MCF 10A (cell line): ENCODE measurements around the gene QARS1. TPM values are rescaled to one million over a fixed set of nuclear protein-coding genes. Genes with fewer than 3 reads are reported as not detected.
A peak's percentile ranks its signal among the peaks of the same experiment; 100 is the strongest.

Experiments
- BruUV-seq: library from RNA; stranded (reverse); fragments of 400-500 nt; replicated peaks from 2 replicates; lab custom pipeline; 2021; lab: Mats Ljungman, UMichigan
- CTCF ChIA-PET: fragments of 300-600 bp; sonication (Branson Sonifier 250); formaldehyde crosslinking; extraction: SDS; loops from one replicate; lab custom pipeline; 2021; ENCODE audit warnings: antibody characterized with exemption, inconsistent platforms; lab: Yijun Ruan, JAX
- POLR2A ChIA-PET: fragments of 300-600, 350-650 bp; sonication (Branson Sonifier 250); formaldehyde crosslinking; extraction: SDS; loops from one replicate; lab custom pipeline; 2020; ENCODE audit warnings: antibody characterized with exemption, inconsistent platforms; lab: Yijun Ruan, JAX
- DNase-seq: peaks from one replicate; pipeline ENCODE4 v3.0.0-alpha.2; 2018; ENCODE audit not compliant: unreplicated experiment
- H3K27ac Mint-ChIP-seq: one replicate; pipeline ENCODE4 v1.8.0; 2022; ENCODE audit warnings: mild to moderate bottlenecking, low read depth, mixed read lengths; ENCODE audit not compliant: unreplicated experiment
- H3K27me3 Mint-ChIP-seq: one replicate; pipeline ENCODE4 v1.8.0; 2022; ENCODE audit warnings: mixed read lengths; ENCODE audit not compliant: insufficient read depth, unreplicated experiment
- H3K36me3 Mint-ChIP-seq: one replicate; pipeline ENCODE4 v1.8.0; 2022; ENCODE audit warnings: mild to moderate bottlenecking, moderate library complexity, mixed read lengths; ENCODE audit not compliant: insufficient read depth, unreplicated experiment
- H3K4me1 Mint-ChIP-seq: one replicate; pipeline ENCODE4 v1.8.0; 2022; ENCODE audit warnings: mixed read lengths; ENCODE audit not compliant: insufficient read depth, unreplicated experiment
- H3K4me3 Mint-ChIP-seq: one replicate; pipeline ENCODE4 v1.8.0; 2022; ENCODE audit warnings: mild to moderate bottlenecking, moderate library complexity, mixed read lengths; ENCODE audit not compliant: unreplicated experiment
- H3K9me3 Mint-ChIP-seq: one replicate; pipeline ENCODE4 v1.8.0; 2022; ENCODE audit warnings: mixed read lengths; ENCODE audit not compliant: unreplicated experiment
- CTCF ChIP-seq: fragments of 200-600 bp; IDR thresholded peaks from one replicate; pipeline ENCODE4 v1.8.0; 2022; ENCODE audit warnings: antibody characterized with exemption, mild to moderate bottlenecking; ENCODE audit not compliant: unreplicated experiment
- intact Hi-C: fragments of 100-400 bp; cut with micrococcal nuclease; formaldehyde crosslinking; loops from 2 replicates; pipeline ENCODE4 v1.14.1; 2022
- total RNA-seq: library from RNA; stranded (reverse); gene quantifications from 2 replicates; pipeline ENCODE4 v1.2.3, GENCODE V29; 2022

The QARS1 gene
- total RNA-seq, 1 experiment from 2014 or later: 149 TPM

- H3K4me3 Mint-ChIP-seq: peak overlapping the region; percentile 75
Measured at GRCh38 chr3:49121132-49121736, 16.7 kb upstream of the QARS1 start.

GRCh38 chr3:49120438-49121131 lies 16.0 kb upstream of the QARS1 start, which contains the start of gene USP19:
TSS of gene USP19 (minus strand) at chr3:49120823. CDS start at chr3:49119145, 1,678 bp downstream.
- Mint-ChIP-seq H3K4me1 (peaks cover 6% of the 10 kb centered on the region), H3K36me3 (peaks cover 68% of the 10 kb centered on the region)
- POLR2A ChIA-PET: interaction anchor here (0.6 to 3.7 kb wide), 33 partner anchors 9 to 544 kb away, joined by 3 to 70 read pairs (median 5); partner anchors contain the start of genes ARIH2, CCDC71, DAG1 and DALRD3

More at GRCh38 chr3:49121132-49121736, 16.7 kb upstream of the QARS1 start:
- TSS peak; percentile 15 for BruUV-seq
- DNase-seq: no peak
- CTCF ChIA-PET: interaction anchor here (0.5 to 1.3 kb wide), 5 partner anchors 11 to 1411 kb away, joined by 3 to 6 read pairs (median 3); partner anchors contain the start of gene LAMB2
- Mint-ChIP-seq H3K9me3 (no peaks in the 10 kb centered on the region), H3K4me1 (peaks cover 6% of the 10 kb centered on the region), H3K27me3 (no peaks in the 10 kb centered on the region), H3K36me3 (peaks cover 68% of the 10 kb centered on the region), H3K27ac (peak overlapping the region; percentile 79)
- intact Hi-C loops: no loop called here
- TF ChIP-seq CTCF: no peak
- POLR2A ChIA-PET: interaction anchor here (0.6 to 3.7 kb wide), 30 partner anchors 10 to 543 kb away, joined by 3 to 70 read pairs (median 5); partner anchors contain the start of genes ARIH2, CCDC71, DAG1 and DALRD3

GRCh38 chr3:49120096-49120437 lies 15.5 kb upstream of the QARS1 start:
- intact Hi-C loops: loop anchor here (1.0 kb wide), 1 partner anchor 13 kb away; the partner anchor contains the start of gene LAMB2
- POLR2A ChIA-PET: interaction anchor here (0.6 to 3.7 kb wide), 13 partner anchors 12 to 403 kb away, joined by 3 to 70 read pairs (median 6); partner anchors contain the start of genes DAG1, IP6K2, LAMB2 and NDUFAF3
- no TSS peak for BruUV-seq
- peaks cover 6% of the 10 kb centered on the region for H3K4me1 Mint-ChIP-seq
- no peaks in the 10 kb centered on the region for H3K27me3 Mint-ChIP-seq
- H3K9me3 Mint-ChIP-seq: no peaks in the 10 kb centered on the region
- no peak for TF ChIP-seq CTCF
- no peak for DNase-seq
- peak overlapping the region; percentile 79 for H3K27ac Mint-ChIP-seq
- H3K36me3 Mint-ChIP-seq: peaks cover 62% of the 10 kb centered on the region
- CTCF ChIA-PET: interaction anchor here (0.6 to 1.2 kb wide), 3 partner anchors 25 to 445 kb away, joined by 4 to 8 read pairs (median 6); no protein-coding TSS in a partner anchor
- H3K4me3 Mint-ChIP-seq: peak overlapping the region; percentile 75

More at GRCh38 chr3:49120438-49121131, 16.0 kb upstream of the QARS1 start, which contains the start of gene USP19:
- no peaks in the 10 kb centered on the region for H3K9me3 Mint-ChIP-seq
- peak within 1 kb of the TSS; percentile 79 for H3K27ac Mint-ChIP-seq
- H3K4me3 Mint-ChIP-seq: peak within 1 kb of the TSS; percentile 75
- no peak for TF ChIP-seq CTCF
- peak; percentile 92 for DNase-seq
- intact Hi-C loops: loop anchor here (1.0 kb wide), 1 partner anchor 13 kb away; the partner anchor contains the start of gene LAMB2
- CTCF ChIA-PET: interaction anchor here (0.6 to 1.3 kb wide), 4 partner anchors 25 to 1412 kb away, joined by 3 to 6 read pairs (median 4); no protein-coding TSS in a partner anchor
- BruUV-seq: no TSS peak
- no peaks in the 10 kb centered on the region for H3K27me3 Mint-ChIP-seq
